Tibial nerve (tissue), 4 donors: ENCODE measurements around the gene ZNHIT2. TPM values are rescaled to one million over a fixed set of nuclear protein-coding genes. Genes with fewer than 3 reads are reported as not detected.

Experiments used
- DNase-seq, 2 donors: peaks; one replicate each; pipeline ENCODE4 v3.0.0-alpha.2; 2019; ENCODE audit warnings: low spot score in 2 of 2
- H3K27ac ChIP-seq, 4 donors: fragments of 200-600 bp; sonication (generic) in 3 of 4; one replicate each; pipeline ENCODE4 v1.5.1; 2017 to 2019; ENCODE audit warnings: mild to moderate bottlenecking in 1 of 4
- H3K27me3 ChIP-seq, 2 donors: fragments of 200-600 bp; sonication (generic) in 1 of 2; one replicate each; pipeline versions ENCODE4 v1.5.1 to v1.6.0; 2017 to 2019
- H3K36me3 ChIP-seq, 3 donors: fragments of 200-600 bp; sonication (generic); one replicate each; pipeline ENCODE4 v1.5.1; 2018 to 2019
- H3K4me1 ChIP-seq, 4 donors: fragments of 200-600 bp; sonication (generic) in 3 of 4; one replicate each; pipeline ENCODE4 v1.5.1; 2017 to 2019
- H3K4me3 ChIP-seq, 4 donors: fragments of 200-600 bp; sonication (generic) in 3 of 4; one replicate each; pipeline ENCODE4 v1.5.1; 2017 to 2019; ENCODE audit warnings: mild to moderate bottlenecking in 1 of 4, moderate library complexity in 1 of 4
- H3K9me3 ChIP-seq, 4 donors: fragments of 200-600 bp; sonication (generic) in 3 of 4; one replicate each; pipeline ENCODE4 v1.5.1; 2017 to 2019
- CTCF ChIP-seq, 5 experiments: fragments of 200-600 bp in 3 of 5; fragments of 450-650 bp in 2 of 5; sonication (generic) in 3 of 5; IDR thresholded peaks; one replicate each; pipeline ENCODE4 v1.5.1; 2016 to 2019; ENCODE audit warnings: antibody characterized with exemption in 5 of 5, mild to moderate bottlenecking in 3 of 5, moderate library complexity in 2 of 5
- EP300 ChIP-seq, 2 donors: sonication (generic); formaldehyde crosslinking; IDR thresholded peaks; one replicate each; pipeline ENCODE4 v1.6.1; 2017; ENCODE audit warnings: antibody characterized with exemption in 2 of 2, mild to moderate bottlenecking in 1 of 2
- POLR2A ChIP-seq, 2 donors: fragments of 450-650 bp; IDR thresholded peaks; one replicate each; pipeline ENCODE4 v1.6.1; 2017; ENCODE audit warnings: antibody characterized with exemption in 2 of 2, mild to moderate bottlenecking in 2 of 2, moderate library complexity in 2 of 2
- WGBS, 2 donors: methylation state at CpG; one replicate each; pipeline ENCODE4 v1.1.5; 2018; 5-methylcytosine and 5-hydroxymethylcytosine counted together
- total RNA-seq, 4 donors: library from RNA; depleted of rRNA; stranded (reverse); fragments of >200 nt; gene quantifications; one replicate each; pipeline ENCODE4 v1.1.0, GENCODE V29; 2016

Gene ZNHIT2
- total RNA-seq = 10 to 100 TPM; 19.2 to 26.8 (median 22.6) TPM

GRCh38 chr11:65117206-65118096 is at the start of gene ZNHIT2:
ZNHIT2 (minus strand) TSS chr11:65117701; CDS start chr11:65117653, 48 bp downstream.
- Histone ChIP-seq H3K4me3 (peak within 1 kb of the TSS; percentile 60 to 98 (median 92)), H3K27ac (peak within 1 kb of the TSS; percentile 53 to 88 (median 82)), H3K9me3 (no peaks in the 10 kb centered on the region), H3K4me1 (peaks cover 0 to 58% (median 34%) of the 10 kb centered on the region in 4 donors), H3K27me3 (no peaks in the 10 kb centered on the region), H3K36me3 (peaks cover 0 to 57% (median 13%) of the 10 kb centered on the region in 3 donors)
- TF ChIP-seq CTCF (IDR thresholded peaks at IDR 0.05) = peak; percentile 88 to 98 (median 96)
- TF ChIP-seq POLR2A (IDR thresholded peaks at IDR 0.05) = peak in 1 of 2 donors; percentile 44
- peak; percentile 84 to 98 for TF ChIP-seq EP300 (IDR thresholded peaks at IDR 0.05)
- 0 to 4% methylated on average over 10 to 62 of the region's 89 CpGs for WGBS, 2 donors
- peak; percentile 99 to 100 for DNase-seq

DNA sequence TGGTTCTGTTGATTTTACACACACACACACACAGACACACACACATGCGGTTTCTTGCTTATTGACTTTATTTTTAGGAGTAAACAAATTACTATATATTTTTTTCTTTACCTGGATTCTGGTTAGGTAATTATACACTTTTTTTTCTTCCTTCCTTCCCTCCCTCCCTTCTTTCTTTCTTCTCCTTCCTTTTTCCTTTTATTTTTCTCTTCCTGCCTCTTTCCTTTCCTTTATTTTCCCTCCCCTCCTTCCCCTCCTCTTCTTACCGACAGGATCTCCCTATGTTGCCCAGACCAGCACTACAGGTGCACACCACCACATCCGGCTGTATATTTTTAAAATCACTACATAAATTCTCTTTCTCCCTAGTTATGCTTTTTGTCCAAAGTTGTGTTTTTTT is 49.4 kb upstream of the ZNHIT2 start:
- WGBS, 2 donors = 80 to 90% methylated on average over 3 of the region's 3 CpGs
- no peak overlapping the region for H3K4me3 ChIP-seq
- H3K4me1 ChIP-seq = peaks cover 0 to 12% (median 0%) of the 10 kb centered on the region in 4 donors
- H3K36me3 ChIP-seq = no peaks in the 10 kb centered on the region
- DNase-seq = no peak
- H3K9me3 ChIP-seq = no peaks in the 10 kb centered on the region
- peak overlapping the region in 1 of 4 donors; percentile 50 for H3K27ac ChIP-seq
- no peaks in the 10 kb centered on the region for H3K27me3 ChIP-seq
- TF ChIP-seq CTCF (IDR thresholded peaks at IDR 0.05) (no peak), POLR2A (IDR thresholded peaks at IDR 0.05) (no peak), EP300 (IDR thresholded peaks at IDR 0.05) (no peak)

DNA sequence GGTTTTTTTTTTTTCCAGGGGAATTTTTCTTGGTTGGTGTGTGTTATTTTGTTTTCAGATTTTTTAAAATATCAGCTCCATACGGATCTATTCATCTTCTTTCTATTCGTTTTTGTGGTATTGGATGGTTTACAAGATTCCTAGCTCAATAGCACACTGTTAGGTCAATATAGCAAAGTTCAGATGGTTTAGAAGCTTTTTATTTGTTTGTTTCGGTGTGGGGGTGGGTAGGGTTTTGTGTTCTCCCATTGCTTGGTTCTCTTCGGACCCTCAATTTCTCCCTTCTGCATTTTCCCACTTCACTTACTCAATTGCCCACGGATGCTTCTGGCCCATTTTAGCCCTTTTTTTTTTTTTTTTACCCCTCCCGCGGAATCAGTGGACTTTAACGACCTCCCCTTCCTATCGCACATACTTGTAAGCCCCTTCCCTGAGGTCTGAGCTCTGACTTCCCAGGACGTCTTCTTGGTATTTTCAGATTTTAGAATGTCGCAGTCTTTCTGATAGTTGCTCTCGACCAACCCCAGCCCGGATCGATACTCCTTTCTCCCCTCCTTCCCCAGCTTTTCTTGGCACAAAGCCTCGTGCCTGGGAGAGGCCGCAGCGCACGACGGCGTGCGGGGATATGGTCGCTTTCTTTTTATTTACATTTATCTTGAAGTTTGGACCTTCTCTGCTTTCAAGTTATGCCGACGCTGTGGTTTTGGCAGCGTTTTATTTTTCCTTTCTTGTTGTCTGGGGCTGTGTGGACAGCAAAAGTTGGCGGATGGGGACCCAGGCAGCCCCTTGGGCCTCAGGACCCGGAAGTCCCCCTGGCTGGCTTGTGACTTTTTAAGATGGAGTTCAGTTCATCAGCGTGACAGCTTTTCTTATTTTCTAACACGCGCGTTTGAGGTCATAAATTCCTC is 48.2 kb upstream of the ZNHIT2 start:
- WGBS, 2 donors = 18 to 20% methylated on average over 31 of the region's 31 CpGs
- peak in 1 of 2 donors; percentile 14 for DNase-seq
- peaks cover 0 to 12% (median 0%) of the 10 kb centered on the region in 4 donors for H3K4me1 ChIP-seq
- no peaks in the 10 kb centered on the region for H3K36me3 ChIP-seq
- H3K9me3 ChIP-seq = no peaks in the 10 kb centered on the region
- H3K27me3 ChIP-seq = no peaks in the 10 kb centered on the region
- no peak for TF ChIP-seq EP300 (IDR thresholded peaks at IDR 0.05)
- TF ChIP-seq CTCF (IDR thresholded peaks at IDR 0.05) = no peak
- TF ChIP-seq POLR2A (IDR thresholded peaks at IDR 0.05) = no peak
- H3K27ac ChIP-seq = peak overlapping the region in 3 of 4 donors; percentile 64 to 80 (median 80)
- peak overlapping the region; percentile 18 to 45 (median 34) for H3K4me3 ChIP-seq

- WGBS, 2 donors = 77 to 83% methylated on average over 2 of the region's 2 CpGs
- H3K27me3 ChIP-seq = no peaks in the 10 kb centered on the region
- H3K4me3 ChIP-seq = no peak overlapping the region
- H3K27ac ChIP-seq = no peak overlapping the region
- DNase-seq = no peak
- H3K9me3 ChIP-seq = no peaks in the 10 kb centered on the region
- no peaks in the 10 kb centered on the region for H3K36me3 ChIP-seq
- TF ChIP-seq CTCF (IDR thresholded peaks at IDR 0.05) = no peak
- no peak for TF ChIP-seq POLR2A (IDR thresholded peaks at IDR 0.05)
- no peak for TF ChIP-seq EP300 (IDR thresholded peaks at IDR 0.05)
- H3K4me1 ChIP-seq = peaks cover 0 to 12% (median 0%) of the 10 kb centered on the region in 4 donors
These were observed 46.2 kb upstream of the ZNHIT2 start for GRCh38 chr11:65163684-65164083.
